ENCODE data around the gene HBEGF. TPM values are rescaled to one million over a fixed set of nuclear protein-coding genes. Genes with fewer than 3 reads are reported as not detected.
A peak's percentile ranks its signal among the peaks of the same experiment; 100 is the strongest.

HBEGF gene
- total and polyA plus RNA-seq, 4 donors = 0.60 to 1.0 (median 0.78) TPM

DNA sequence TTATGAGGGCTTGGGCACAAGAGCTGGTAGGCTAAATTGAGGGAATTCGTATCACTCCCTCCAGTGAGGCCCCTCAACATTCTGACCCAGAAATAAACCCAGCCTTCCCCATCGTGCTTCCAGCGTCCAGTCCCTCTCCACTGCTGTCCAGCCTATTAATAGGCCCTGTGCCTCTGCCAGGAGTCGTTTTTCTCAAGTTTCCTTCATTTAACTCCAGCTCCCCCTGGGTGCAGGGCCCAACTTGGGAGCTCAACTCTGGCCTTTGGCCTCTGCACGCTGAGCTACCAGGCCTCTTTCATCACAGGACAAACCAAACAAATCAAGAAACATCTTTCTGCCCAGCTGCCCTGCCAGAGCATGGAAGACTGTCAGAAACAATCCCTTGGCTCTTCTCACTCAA is 10.0 kb downstream of the HBEGF start:
- H3K4me1 ChIP-seq (ENCODE audit: control insufficient read depth in 4 of 4, insufficient read depth in 4 of 4, low read length in 3 of 4) = peaks cover 0 to 8% (median 7%) of the 10 kb centered on the region in 4 donors
- H3K36me3 ChIP-seq (ENCODE audit: control insufficient read depth in 4 of 4, insufficient read depth in 3 of 4, low read depth in 1 of 4, low read length in 3 of 4) = peaks cover 0 to 3% (median 1%) of the 10 kb centered on the region in 4 donors
- H3K27me3 ChIP-seq (ENCODE audit: control insufficient read depth in 4 of 4, insufficient read depth in 4 of 4, low read length in 3 of 4) = no peaks in the 10 kb centered on the region
- H3K27ac ChIP-seq (ENCODE audit: low read depth in 1 of 2, low read length in 2 of 2) = peak overlapping the region in 1 of 2 donors; percentile 28
- no peak overlapping the region for H3K9ac ChIP-seq (ENCODE audit: low read depth in 1 of 2, low read length in 2 of 2)
- no peak overlapping the region for H3K4me3 ChIP-seq (ENCODE audit: low read depth in 1 of 3, low read length in 3 of 3)
- 52% methylated on average over 5 of the region's 5 CpGs for whole genome bisulfite sequencing
- H3K9me3 ChIP-seq (ENCODE audit: control insufficient read depth in 4 of 4, low read length in 3 of 4) = no peaks in the 10 kb centered on the region
- TF ChIP-seq NR2F2 (IDR thresholded peaks at IDR 0.05) (peak; percentile 97), YY1 (IDR thresholded peaks at IDR 0.05) (no peak), FOXA2 (IDR thresholded peaks at IDR 0.05) (no peak), HNF4G (IDR thresholded peaks at IDR 0.05) (no peak), SP1 (IDR thresholded peaks at IDR 0.05) (peak; percentile 64), FOXA1 (IDR thresholded peaks at IDR 0.05) (no peak), JUND (IDR thresholded peaks at IDR 0.05) (no peak), GABPA (IDR thresholded peaks at IDR 0.05 in 1 of 2, conservative IDR thresholded peaks at IDR 0.05 in 1 of 2) (no peak), RXRA (IDR thresholded peaks at IDR 0.05) (peak; percentile 68 to 71), HNF4A (conservative IDR thresholded peaks at IDR 0.05) (peak; percentile 81 to 82), RAD21 (IDR thresholded peaks at IDR 0.05) (peak; percentile 26 to 47), TAF1 (conservative IDR thresholded peaks at IDR 0.05) (no peak), EGR1 (IDR thresholded peaks at IDR 0.05; ENCODE audit: low read depth in 2 of 2) (no peak)
- TF ChIP-seq, protein P1, sequence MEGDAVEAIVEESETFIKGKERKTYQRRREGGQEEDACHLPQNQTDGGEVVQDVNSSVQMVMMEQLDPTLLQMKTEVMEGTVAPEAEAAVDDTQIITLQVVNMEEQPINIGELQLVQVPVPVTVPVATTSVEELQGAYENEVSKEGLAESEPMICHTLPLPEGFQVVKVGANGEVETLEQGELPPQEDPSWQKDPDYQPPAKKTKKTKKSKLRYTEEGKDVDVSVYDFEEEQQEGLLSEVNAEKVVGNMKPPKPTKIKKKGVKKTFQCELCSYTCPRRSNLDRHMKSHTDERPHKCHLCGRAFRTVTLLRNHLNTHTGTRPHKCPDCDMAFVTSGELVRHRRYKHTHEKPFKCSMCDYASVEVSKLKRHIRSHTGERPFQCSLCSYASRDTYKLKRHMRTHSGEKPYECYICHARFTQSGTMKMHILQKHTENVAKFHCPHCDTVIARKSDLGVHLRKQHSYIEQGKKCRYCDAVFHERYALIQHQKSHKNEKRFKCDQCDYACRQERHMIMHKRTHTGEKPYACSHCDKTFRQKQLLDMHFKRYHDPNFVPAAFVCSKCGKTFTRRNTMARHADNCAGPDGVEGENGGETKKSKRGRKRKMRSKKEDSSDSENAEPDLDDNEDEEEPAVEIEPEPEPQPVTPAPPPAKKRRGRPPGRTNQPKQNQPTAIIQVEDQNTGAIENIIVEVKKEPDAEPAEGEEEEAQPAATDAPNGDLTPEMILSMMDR (IDR thresholded peaks at IDR 0.05; ENCODE audit: low read depth, low read length, missing input control) = no peak
- TF ChIP-seq, protein P2, sequence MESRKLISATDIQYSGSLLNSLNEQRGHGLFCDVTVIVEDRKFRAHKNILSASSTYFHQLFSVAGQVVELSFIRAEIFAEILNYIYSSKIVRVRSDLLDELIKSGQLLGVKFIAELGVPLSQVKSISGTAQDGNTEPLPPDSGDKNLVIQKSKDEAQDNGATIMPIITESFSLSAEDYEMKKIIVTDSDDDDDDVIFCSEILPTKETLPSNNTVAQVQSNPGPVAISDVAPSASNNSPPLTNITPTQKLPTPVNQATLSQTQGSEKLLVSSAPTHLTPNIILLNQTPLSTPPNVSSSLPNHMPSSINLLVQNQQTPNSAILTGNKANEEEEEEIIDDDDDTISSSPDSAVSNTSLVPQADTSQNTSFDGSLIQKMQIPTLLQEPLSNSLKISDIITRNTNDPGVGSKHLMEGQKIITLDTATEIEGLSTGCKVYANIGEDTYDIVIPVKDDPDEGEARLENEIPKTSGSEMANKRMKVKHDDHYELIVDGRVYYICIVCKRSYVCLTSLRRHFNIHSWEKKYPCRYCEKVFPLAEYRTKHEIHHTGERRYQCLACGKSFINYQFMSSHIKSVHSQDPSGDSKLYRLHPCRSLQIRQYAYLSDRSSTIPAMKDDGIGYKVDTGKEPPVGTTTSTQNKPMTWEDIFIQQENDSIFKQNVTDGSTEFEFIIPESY (IDR thresholded peaks at IDR 0.05) = no peak
- TF ChIP-seq, protein P3, sequence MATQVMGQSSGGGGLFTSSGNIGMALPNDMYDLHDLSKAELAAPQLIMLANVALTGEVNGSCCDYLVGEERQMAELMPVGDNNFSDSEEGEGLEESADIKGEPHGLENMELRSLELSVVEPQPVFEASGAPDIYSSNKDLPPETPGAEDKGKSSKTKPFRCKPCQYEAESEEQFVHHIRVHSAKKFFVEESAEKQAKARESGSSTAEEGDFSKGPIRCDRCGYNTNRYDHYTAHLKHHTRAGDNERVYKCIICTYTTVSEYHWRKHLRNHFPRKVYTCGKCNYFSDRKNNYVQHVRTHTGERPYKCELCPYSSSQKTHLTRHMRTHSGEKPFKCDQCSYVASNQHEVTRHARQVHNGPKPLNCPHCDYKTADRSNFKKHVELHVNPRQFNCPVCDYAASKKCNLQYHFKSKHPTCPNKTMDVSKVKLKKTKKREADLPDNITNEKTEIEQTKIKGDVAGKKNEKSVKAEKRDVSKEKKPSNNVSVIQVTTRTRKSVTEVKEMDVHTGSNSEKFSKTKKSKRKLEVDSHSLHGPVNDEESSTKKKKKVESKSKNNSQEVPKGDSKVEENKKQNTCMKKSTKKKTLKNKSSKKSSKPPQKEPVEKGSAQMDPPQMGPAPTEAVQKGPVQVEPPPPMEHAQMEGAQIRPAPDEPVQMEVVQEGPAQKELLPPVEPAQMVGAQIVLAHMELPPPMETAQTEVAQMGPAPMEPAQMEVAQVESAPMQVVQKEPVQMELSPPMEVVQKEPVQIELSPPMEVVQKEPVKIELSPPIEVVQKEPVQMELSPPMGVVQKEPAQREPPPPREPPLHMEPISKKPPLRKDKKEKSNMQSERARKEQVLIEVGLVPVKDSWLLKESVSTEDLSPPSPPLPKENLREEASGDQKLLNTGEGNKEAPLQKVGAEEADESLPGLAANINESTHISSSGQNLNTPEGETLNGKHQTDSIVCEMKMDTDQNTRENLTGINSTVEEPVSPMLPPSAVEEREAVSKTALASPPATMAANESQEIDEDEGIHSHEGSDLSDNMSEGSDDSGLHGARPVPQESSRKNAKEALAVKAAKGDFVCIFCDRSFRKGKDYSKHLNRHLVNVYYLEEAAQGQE (IDR thresholded peaks at IDR 0.05) = peak; percentile 65
- TF ChIP-seq, protein P4, sequence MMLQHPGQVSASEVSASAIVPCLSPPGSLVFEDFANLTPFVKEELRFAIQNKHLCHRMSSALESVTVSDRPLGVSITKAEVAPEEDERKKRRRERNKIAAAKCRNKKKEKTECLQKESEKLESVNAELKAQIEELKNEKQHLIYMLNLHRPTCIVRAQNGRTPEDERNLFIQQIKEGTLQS (IDR thresholded peaks at IDR 0.05) = peak; percentile 66
- TF ChIP-seq, protein P5, sequence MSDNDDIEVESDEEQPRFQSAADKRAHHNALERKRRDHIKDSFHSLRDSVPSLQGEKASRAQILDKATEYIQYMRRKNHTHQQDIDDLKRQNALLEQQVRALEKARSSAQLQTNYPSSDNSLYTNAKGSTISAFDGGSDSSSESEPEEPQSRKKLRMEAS (IDR thresholded peaks at IDR 0.05) = no peak
- no peak for DNase-seq (ENCODE audit: low spot score)

Data from liver (tissue), 9 donors.